GM13977 (cell line): ENCODE measurements around the gene CKAP2.
"Not testable (repeated sequence)": the region's sequence is repeated elsewhere in the genome, so short reads cannot be mapped to it uniquely, and the experiment has no call there.

ENCODE experiments used
- DNase-seq: peaks from one replicate; pipeline ENCODE4 v3.0.0; 2012; ENCODE audit warnings: low spot score
- CTCF ChIP-seq: IDR thresholded peaks from 2 replicates; pipeline ENCODE4 v1.5.1; 2012; ENCODE audit warnings: mild to moderate bottlenecking, control low read depth; ENCODE audit not compliant: insufficient read depth; ENCODE audit errors: extremely low read depth, missing control alignments
- in situ Hi-C: fragments of 300-500 bp; cut with MboI; formaldehyde crosslinking; loops from one replicate; pipeline ENCODE4 v1.12.0; 2022; ENCODE audit warnings: low sequenced_read_pairs, low pct_unique_long_range_greater_than_20kb, mixed read lengths, inconsistent platforms; ENCODE audit not compliant: unreplicated experiment

The CKAP2 gene, protein sequence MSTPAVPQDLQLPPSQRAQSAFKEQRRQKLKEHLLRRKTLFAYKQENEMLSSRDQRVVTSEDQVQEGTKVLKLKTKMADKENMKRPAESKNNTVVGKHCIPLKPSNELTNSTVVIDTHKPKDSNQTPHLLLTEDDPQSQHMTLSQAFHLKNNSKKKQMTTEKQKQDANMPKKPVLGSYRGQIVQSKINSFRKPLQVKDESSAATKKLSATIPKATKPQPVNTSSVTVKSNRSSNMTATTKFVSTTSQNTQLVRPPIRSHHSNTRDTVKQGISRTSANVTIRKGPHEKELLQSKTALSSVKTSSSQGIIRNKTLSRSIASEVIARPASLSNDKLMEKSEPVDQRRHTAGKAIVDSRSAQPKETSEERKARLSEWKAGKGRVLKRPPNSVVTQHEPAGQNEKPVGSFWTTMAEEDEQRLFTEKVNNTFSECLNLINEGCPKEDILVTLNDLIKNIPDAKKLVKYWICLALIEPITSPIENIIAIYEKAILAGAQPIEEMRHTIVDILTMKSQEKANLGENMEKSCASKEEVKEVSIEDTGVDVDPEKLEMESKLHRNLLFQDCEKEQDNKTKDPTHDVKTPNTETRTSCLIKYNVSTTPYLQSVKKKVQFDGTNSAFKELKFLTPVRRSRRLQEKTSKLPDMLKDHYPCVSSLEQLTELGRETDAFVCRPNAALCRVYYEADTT

GRCh38 chr13:52454820-52455676, at the start of gene CKAP2:
Gene CKAP2 (plus strand): TSS chr13:52455478. CDS start chr13:52455557, 79 bp downstream.
- peak; percentile 96 for DNase-seq
- no peak for TF ChIP-seq CTCF
- in situ Hi-C loops = no loop called here

DNA sequence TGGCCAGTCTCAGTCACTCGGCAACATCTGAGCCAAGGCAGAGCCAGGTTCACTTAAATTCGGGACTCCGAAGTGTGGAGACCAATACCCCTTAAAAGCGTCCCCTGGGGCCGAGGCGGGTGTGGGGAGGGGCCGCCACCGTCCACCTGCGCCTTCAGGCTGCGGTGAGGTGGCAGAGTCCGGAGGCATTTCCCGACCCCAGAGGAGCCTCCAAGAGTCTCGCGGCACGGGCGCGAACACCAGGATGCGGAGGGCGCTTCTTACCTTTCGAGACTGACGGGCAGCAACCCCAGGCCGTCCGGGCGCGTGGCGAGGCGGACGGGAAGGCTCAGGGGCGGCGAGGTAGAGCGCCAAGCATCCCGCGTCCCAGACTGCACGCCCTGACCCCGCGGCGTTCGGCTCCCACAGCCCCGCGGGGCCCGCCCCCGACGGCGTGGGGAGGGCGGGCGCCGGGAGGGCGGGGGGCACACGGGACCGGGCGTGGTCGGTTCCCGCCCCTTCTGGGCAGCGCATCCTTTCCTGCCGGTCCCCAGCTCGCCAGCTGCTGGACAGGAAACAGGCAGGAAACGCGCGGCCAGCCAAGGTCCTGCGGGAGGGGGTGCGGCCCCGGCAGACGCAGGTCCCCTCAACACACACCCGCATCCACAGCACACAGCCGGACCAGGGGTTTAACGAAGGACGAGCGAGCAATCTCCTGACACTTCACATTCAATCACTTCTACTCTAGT, 49.3 kb upstream of the CKAP2 start, which contains the start of gene THSD1:
Gene THSD1, minus strand, starts transcription at position 406 of the 728 bp plus-strand sequence. CDS start 3,572 bp downstream, outside the sequence.
- peak; percentile 40 for DNase-seq
- in situ Hi-C loops = no loop called here
- TF ChIP-seq CTCF = no peak

GRCh38 chr13:52406629-52407028, 48.6 kb upstream of the CKAP2 start:
- in situ Hi-C loops = no loop called here
- TF ChIP-seq CTCF = no peak

DNA sequence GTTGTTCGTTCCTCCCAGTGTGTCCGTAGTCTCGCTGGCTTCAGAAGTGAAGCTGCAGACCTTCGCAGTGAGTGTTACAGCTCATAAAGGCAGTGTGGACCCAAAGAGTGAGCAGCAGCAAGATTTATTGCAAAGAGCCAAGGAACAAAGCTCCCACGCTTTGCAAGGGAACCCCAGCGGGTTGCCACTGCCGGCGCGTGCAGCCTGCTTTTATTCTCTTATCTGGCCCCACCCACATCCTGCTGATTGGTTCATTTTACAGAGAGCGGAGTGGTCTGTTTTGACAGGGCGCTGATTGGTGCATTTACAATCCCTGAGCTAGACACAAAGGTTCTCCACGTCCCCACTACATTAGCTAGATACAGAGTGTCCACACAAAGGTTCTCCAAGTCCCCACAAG, 47.8 kb upstream of the CKAP2 start:
- DNase-seq, in situ Hi-C loops: not testable (repeated sequence)

More at GRCh38 chr13:52406629-52407028, 48.6 kb upstream of the CKAP2 start:
- DNase-seq = no peak

DNA sequence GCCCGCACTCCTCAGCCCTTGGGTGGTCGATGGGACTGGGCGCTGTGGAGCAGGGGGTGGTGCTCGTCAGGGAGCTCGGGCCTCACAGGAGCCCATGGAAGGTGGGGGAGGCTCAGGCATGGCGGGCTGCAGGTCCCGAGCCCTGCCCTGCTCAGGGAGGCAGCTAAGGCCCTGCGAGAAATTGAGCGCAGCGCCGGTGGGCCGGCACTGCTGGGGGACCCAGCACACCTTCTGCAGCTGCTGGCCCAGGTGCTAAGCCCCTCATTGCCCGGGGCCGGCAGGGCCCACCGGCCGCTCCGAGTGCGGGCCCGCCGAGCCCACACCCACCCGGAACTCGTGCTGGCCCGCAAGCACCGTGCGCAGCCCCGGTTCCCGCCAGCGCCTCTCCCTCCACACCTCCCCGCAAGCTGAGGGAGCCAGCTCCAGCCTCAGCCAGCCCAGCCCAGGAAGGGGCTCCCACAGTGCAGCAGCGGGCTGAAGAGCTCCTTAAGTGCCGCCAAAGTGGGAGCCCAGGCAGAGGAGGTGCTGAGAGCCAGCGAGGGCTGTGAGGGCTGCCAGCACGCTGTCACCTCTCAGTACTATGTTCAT, 47.1 kb upstream of the CKAP2 start:
- in situ Hi-C loops, DNase-seq: not testable (repeated sequence)

DNA sequence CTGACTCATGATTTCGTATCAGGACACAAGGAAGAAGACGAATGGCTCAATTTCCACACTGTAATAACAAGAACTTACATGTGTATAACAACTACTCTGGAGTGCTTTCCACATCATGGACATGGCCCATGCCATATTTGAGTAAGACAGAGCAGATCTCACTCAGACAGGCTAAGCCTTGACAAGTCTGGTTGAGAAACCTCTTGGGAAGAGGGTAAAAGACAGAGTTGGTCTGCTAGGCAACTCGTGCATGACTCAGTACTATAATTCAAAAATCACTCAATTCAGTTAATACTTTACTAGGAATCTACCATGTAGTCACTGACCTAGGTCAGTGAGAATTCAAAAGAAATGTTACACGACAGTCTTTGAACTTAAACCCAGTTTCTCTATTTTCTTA, 43.6 kb upstream of the CKAP2 start:
- peak; percentile 31 for DNase-seq
- TF ChIP-seq CTCF = no peak
- in situ Hi-C loops = no loop called here
